ENCODE data around the gene ROR2.
"Not testable (repeated sequence)": the region's sequence is repeated elsewhere in the genome, so short reads cannot be mapped to it uniquely, and the experiment has no call there.

ROR2 gene

GRCh38 chr9:91949946-91950664, at the start of gene ROR2:
Gene ROR2 (minus strand): TSS chr9:91950228.
- peak in 1 of 2 donors; percentile 33 for DNase-seq

DNA sequence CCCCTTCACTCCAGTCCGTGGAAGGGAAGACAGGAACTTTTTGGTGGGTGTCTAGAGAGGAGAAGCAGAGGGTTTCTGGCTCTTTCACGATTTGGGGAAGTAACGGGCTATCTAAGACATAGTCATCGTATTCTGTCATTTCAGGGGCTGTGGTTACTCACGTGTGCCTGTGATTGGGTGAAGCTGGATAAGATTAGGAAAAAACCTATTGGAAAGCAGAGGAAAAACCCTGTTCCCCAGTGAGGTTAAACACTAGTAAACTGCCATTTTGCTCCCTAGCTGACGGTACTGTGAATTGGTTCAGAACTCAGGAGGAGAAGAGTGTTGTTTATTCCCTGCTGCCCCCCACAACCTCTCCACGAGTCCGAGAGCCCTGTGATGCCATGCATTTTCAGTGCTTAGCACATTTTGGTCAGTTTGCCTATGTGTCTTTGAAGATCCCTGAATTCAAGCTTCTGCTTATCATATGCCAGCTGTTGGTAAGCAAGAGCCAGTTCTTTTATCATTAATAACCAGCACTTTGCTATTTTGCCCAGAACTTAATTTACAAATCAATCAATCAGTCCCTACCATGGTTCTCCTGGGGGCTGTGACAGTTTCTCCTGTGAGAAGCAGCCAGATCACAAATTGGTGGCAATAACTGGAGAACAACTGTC, 45.1 kb upstream of the ROR2 start:
- DNase-seq, result peak; percentile 13 to 34

DNA sequence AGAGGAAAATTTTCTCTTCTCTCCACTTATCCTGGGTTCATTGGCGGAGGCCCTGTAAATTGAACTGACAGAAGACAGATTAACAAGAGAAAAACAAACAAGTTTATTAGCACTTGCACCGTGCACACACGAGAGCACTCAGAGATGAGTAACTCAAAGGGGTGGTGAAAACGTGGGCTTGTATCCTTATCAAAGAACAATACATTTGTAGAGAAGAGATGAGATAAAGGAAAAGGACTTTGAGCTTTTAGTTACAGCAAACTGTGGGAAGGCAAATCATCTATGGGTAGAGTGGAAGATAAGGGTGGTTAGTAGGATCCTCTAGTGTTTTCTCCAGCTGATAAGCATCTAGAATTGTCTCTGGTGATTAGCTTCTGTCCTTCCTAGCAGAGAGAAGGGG, 44.4 kb upstream of the ROR2 start:
- no peak for DNase-seq

GRCh38 chr9:91992461-91993041, 42.5 kb upstream of the ROR2 start:
- DNase-seq, result no peak

DNA sequence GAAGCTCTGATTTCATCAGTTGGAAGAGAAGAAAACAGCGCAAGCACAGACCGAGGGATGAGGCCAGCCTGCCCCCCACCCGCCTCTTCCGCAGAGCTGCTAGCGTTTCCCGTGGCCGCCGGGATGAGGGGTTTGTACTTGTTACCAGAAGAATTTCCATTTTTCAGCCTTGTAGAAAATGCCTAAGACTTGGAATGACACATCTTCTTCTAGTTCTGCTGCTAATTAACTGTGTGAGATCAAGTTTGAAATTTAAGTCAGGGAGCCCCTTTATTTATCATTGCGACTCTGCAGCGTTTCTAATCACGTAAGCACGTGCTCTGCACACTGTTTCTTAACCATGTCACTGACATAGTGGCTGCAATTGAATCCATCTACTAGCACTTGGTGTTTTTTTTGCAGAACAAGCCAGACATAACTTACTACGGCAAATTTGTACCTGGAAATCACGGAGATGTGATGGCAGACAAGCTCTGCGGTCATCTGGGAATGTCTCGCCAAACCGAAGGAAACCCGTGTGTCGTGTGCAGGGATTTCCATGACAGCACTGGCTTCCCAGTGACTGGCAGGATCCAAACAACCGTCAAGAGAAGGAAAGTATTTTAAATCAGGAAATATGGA, 41.8 kb upstream of the ROR2 start:
- no peak for DNase-seq

DNA sequence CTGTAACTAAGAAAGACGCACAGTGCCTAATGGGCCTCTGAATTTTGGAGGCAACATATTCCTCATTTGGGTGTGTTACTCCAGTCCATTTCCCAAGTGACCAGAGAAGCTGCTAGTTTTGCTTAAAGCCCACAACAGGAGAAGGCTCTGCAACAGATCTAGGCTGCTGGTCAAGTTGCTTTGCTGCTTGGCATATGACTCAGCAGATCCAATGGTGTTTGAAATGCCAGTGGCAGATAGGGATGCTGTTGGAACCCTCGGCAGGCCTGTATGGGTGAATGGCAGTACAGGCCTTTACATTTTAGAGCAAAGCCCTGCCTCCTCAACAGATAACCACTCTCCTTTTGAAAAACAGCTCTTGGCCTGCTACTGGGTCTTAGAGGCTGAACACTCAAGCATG, 36.2 kb upstream of the ROR2 start:
- no peak for DNase-seq

GRCh38 chr9:91985692-91986091, 35.7 kb upstream of the ROR2 start:
- no peak for DNase-seq

DNA sequence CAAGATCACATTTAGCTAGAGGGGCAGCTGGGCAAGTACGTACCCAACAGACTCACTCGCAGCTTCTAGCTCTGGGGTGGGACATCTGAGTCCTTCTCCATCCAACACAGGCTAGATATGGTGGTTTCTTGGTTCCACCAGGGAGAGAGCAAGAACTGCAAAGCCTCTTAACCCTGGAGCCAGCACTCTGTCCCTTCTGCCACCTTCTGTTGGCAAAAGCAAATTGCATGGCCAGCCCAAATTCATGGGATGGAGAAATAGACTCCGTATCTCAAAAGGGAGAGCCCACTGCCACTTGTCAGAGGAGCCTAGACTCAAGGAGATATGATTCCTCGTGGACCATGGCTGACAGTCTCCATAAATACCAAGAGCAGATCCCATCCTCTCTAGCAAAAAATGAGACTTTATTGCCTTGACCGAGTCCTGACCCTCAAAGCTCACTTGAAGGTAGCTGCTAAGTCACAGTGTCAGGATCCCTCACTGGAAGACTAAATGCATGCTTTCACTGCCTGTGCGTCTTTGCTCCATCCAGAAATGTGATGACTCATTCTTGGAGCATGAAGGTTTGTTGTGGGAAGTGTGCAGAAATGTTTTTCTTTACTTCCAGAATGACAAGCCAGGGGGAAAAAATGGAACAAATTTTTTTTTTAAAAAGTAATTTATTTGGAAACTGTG, 28.8 kb upstream of the ROR2 start:
- DNase-seq, result peak in 1 of 2 donors; percentile 6

GRCh38 chr9:91975254-91975653, 25.2 kb upstream of the ROR2 start:
- not testable (repeated sequence) for DNase-seq

DNA sequence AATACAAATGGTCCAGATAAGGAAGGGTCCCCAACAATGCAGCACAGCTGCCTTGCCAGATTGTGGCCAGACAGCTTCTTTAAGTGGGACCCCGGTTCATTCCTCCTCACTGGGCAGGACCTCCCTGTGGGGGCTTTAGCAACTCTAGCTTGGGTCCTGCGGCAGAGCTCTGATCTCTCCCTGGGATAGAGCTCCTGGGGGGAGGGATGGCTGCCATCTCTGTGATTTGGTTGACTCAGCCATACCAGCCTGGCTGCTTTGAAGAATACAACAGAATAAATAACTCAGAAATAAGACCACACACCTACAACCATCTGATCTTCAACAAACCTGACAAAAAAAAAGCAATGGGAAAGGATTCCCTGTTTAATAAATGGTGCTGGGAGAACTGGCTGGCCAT, 22.7 kb upstream of the ROR2 start:
- no peak for DNase-seq

DNA sequence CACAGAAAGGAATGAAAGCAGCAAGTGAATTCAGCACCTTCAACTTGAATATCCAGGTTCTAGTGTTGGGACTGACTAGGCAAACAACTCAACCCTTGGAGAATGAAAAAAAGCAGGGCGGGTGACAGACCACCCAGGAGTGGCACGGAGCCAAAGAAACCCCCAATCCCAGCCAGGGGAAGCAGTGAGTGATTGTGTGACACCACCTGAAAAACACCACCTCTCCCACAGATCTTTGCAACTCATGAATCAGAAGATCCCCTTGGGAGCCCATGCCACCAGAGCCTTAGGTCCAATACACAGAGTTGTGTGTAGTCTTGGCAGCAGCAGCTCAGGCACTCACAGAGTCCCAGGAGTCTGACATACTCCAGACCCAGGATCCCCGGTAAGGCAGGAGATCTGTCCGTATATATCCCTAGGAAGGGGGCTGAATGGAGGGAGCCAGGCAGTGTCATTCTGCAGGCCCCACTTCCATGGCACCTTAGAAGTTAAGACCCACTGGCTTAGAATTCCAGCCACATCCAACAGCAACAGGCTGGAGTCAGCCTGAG, 22.1 kb upstream of the ROR2 start:
- DNase-seq, result no peak

GRCh38 chr9:91967259-91967658, 17.2 kb upstream of the ROR2 start:
- no peak for DNase-seq

DNA sequence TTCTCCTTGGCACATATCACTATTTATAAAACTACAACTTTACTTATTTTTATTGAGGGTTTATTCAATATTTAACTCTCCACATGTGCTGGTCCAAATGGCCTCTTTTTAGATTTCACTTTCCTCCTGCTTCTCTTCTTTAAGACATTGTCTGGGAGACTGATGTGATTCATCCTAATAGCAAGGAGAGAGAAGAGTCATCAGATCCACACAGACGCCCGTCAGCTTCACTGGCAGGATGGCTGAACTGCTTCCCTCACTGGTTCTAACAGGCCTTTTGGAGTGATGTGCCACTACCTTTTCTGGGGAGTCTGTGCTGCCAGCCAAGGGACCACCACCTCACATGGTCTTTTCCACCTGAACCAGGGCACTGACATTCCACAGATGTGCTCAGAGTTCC, 16.5 kb upstream of the ROR2 start:
- no peak for DNase-seq

GRCh38 chr9:91963711-91964240, 13.7 kb upstream of the ROR2 start:
- no peak for DNase-seq

DNA sequence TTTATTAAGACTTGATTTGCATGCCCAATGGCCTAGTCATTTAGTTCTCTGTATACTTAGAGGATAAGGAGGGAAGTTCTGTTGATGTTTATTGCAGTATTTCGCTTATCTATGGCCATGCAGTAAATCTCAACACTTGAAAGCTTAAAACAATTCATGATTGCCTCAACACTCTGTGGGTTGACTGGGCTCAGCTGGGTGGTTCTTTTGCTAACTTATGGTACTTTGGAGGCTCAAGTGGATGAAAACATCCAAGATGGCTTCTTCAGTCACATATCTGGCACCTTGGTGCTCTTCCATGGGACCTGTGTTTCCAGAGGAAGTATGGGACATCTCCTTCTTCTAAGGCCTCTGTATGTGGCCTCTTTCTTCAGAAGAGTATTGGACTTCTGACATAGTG, 10.3 kb upstream of the ROR2 start:
- DNase-seq, result no peak

- DNase-seq, result no peak
Measured at GRCh38 chr9:91958174-91958573, 8.1 kb upstream of the ROR2 start.

GRCh38 chr9:91954841-91955471, 4.9 kb upstream of the ROR2 start:
- peak; percentile 3 to 42 for DNase-seq

- no peak for DNase-seq
Measured at GRCh38 chr9:91953718-91954117, 3.7 kb upstream of the ROR2 start.

- peak in 1 of 2 donors; percentile 3 for DNase-seq
Measured at GRCh38 chr9:91951944-91952520, 2.0 kb upstream of the ROR2 start.

DNA sequence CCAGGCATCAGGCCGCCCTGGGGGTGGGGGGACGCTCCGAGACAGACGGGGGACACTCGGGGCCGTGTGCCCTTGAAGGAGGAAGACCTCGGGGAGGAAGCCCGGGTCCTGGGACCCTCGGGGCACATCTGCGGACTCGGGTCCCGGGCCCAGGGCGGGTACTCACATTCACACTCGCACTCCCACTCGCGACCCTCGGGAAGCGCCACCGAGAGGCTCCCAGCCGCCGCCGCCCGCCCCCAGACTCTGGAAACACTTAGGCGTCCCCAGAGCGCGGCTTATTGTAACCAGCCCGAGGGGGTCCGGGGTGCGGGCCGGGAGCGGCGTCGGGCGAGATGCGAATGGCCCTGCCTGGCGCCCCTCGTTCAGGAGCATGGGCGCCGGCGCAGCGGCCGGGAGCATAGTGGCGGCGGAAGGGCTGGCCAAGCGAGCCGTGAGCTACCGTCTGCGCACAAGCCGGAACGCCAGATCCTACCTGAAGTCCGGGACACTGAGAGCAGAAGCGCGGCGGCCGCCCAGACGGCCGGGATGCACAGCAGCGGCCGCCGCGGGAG, 559 bp downstream of the ROR2 start:
- DNase-seq, result no peak

DNA sequence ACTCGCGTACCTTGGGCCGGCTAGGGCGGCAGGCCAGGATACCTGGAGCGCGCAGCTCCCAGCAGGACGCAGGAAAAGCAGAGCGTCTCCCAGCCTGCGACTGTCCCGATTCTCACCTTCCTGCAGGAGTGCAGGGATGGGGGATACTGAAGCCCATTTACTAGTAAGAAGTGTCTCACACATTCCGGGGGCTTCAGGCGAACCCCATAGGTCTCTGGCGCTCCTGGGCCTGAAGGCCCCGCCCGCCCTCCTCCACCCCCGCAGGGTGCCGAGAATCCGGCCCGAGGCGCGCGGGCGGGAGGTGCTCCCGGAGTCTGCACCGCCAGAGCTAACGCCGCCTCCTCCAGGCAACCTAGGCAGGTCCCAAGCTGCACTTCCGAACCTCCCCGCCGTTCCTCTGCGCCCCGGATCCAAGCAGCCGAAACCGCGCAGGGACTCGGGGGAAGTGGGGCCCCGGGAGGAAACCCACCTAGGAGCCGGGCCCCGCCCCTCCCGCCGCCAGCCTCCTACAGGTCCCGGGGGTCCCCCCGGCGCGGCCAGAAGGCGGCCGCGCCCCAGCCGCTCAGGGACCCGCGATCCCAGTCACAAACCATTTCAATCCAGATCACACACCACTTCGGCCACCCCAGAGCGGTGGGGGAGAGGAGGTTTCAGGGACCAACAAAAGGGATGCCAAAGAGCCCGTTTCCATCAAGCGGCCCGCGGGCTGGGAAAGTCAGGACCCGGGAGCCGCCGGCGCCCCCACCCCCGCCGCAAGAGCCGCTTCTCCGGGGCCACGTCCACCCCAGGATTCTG, 1.2 kb downstream of the ROR2 start:
- no peak for DNase-seq
